NCI-H2171 (cell line): ENCODE results near the gene LGALS8.
A peak's percentile ranks its signal among the peaks of the same experiment; 100 is the strongest.

Experiments
- DNase-seq: peaks from one replicate; lab custom pipeline; 2025; lab: John Stamatoyannopoulos, UW

Gene LGALS8

DNA sequence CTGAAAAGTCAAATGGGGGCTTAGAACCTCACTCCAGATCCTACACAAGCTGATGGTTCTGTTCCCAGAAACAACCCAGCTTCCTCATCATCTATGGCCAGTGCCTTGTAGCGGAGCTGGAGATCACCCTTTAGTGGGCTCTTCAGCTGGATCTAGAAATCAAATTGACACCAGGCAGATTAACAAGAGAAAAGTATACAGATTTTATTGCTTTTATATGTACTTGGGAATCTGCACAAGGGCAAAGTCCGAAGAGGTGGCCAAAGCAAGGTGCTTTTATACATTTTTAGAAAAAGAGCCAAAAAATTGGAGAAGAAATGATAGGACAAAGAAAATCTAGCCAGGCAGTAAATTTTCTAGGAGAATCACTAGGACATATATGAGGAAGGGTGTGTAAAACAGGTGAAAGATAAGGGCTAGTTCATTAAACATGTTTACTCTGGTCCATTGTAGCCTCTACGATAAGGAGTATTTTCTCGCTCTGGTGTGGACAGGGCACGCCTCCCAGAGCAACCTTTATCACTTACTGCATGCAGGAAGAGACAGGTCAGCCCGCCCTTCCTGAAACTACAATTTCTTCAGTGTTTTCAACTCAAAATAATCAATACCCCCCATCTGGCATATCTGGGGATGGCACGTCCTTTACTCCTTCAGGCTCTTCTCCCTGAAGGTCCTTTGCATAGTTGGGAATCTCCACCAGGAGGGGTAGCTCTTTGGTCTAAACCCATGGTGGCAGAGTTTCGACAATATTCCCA, 14.0 kb upstream of the LGALS8 start:
- DNase-seq, result no peak

DNA sequence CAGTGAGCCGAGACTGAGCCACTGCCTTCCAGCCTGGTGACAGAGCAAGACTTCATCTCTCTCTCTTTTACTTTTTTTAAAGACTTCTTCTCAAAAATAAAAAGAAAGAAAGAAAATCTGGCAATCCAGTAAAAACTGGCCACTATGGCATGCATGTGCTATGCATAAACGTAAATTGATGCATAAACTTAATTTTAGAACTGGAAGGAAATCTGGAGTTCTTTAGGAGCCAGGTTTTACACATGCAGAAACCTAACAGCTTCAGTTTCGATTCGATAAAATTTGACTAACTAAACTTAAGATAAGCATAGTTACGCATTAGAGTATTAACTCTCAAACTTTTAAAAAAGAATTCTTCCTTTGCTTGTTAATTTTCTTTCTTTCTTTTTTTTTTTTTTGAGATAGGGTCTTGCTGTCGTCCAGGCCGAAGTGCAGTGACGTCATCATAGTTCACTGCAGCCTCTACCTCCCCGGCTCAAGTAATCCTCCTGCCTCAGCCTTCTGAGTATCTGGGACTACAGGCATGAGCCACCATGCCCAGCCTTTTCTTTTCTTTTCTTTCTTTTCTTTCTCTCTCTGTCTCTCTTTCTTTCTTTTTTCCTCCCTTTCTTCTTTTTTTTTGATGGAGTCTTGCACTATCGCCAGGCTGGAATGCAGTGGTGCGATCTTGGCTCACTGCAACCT, 11.9 kb upstream of the LGALS8 start:
- no peak for DNase-seq

DNA sequence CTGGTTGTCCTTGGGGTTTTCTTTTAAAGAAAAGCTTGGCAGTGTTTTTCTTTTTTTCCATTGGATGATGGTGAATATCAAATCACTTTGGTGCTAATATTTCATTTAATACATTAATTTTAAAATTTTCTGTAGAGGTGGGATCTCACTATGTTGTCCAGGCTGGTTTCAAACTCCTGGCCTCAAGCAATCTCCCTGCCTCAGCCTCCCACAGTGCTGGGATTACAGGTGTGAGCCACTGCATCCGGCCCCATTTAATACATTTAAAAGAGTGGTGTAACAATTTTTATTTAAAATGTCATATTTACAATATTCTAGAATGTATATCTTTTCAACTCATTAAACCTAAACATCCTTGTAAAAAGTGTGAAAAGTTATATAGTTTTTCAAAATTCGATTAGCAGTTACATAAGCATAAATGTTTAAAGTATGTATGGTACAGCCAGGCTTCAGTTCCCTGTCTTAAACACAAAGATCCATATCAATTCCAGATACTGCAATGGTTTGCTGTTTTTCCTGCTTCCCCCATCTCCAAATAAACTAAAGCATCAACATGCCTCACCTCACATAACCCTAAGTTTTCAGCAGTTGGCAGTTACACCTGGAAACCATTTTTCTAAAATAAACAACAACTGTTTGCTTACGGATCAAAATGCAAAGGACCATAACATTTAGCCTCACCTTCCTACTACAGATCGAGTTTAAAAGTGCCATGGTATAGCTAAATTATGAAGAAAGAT, 8.9 kb upstream of the LGALS8 start:
- peak; percentile 10 for DNase-seq

DNA sequence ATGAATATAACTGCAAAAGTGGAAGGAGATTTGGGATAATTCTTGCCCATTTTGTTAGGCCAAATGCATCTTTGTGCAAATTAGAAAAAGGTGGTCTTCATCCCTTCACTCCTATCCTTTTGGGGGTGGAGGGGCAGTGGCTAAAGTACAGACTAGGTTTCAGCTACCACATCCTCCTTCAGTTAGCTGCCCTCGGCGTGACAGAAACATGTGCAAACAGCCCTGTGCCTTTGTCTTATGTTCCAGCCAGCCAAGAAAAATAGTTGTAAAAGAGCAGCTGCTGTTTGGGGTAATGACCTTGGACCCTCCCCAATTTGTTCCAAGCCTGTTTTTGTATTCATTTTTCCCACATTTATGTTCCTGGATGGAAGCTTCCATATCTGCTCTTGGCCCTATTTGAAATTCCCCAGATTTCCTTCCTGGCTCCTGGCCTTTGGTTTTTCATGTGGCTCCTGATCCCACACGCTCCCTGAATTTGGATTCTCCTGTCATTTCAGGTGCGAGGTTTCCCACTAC, 8.3 kb upstream of the LGALS8 start:
- peak; percentile 6 for DNase-seq

DNA sequence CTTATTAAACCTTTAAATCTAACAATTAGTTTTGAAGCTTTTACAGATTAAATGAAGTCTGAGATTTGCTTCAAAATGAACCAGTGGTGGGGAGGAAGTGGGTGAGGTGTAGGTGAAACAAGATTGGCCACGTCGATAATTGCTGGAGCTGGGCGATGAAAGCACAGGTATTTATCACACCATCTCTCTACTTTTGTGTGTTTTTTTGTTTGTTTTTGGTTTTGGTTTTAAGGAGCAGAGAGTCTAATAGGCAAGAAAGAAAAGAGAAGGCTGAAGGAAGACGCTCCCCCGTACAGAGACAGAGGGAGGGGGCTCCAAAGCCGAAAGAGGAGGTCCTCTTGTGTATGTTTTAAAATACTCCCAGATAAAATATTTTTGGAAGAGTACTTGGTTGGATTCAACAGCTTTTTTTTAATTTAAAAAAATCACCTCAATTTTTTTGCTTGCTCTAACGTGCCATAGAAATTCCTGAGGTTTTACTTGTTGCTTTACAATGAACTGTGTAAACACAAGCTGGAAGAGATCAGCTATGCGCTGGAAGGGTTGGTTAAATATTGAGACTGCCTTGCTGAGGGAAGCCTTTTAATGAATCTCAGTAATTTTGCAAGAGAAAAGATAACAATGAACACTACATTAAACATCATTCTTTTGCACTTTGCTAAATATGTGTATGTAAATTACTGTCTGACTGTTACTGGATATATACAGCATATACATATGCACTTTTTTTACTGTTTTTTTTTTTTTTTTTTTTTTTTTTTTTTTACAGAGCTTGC, 6.7 kb upstream of the LGALS8 start:
- peak; percentile 6 for DNase-seq

DNA sequence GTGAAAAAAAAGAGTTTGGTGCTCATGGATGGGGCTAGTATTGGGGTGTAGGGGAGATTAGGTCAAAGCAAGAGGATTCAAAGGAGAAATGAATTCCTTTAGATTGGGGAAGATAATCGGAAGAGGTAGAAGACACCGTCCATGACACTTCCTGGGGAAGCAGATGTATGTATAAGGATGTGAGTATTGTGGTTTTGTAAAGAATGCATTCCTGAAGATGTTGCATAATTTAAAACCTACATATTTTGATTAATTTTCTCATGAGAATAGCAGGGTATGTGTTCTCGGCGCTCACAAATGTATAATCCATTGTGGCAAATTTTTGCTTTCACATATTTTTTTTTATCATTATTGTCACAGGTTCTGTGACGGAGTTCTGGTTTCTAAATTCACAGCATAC, 5.5 kb upstream of the LGALS8 start:
- DNase-seq, result no peak

DNA sequence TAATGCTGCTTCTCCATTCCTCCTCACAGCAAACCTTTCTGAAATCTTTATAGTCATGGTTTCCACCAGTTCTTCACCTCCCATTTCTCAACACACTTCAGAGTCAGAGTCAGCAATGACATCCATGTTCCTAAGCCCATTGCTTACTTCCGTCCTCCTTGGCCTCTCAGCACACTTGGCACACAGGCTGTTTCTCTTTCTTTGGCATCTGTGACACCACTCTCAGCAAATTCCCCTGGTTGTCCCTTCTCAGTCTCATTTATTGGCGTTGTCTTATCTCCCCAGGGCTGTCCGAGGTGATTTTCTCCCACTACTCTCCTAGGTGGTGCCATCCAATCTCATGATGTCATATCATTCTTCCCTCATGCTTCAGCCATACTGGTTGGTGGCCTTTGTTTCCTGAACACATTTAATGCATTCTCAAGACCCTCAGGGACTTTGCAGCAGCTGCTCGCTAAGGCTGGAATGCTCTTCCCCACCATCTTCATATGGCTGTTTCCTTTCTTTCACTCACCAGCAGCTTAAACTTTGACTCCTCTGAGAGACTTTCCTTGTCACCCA, 3.3 kb upstream of the LGALS8 start:
- DNase-seq, result no peak

DNA sequence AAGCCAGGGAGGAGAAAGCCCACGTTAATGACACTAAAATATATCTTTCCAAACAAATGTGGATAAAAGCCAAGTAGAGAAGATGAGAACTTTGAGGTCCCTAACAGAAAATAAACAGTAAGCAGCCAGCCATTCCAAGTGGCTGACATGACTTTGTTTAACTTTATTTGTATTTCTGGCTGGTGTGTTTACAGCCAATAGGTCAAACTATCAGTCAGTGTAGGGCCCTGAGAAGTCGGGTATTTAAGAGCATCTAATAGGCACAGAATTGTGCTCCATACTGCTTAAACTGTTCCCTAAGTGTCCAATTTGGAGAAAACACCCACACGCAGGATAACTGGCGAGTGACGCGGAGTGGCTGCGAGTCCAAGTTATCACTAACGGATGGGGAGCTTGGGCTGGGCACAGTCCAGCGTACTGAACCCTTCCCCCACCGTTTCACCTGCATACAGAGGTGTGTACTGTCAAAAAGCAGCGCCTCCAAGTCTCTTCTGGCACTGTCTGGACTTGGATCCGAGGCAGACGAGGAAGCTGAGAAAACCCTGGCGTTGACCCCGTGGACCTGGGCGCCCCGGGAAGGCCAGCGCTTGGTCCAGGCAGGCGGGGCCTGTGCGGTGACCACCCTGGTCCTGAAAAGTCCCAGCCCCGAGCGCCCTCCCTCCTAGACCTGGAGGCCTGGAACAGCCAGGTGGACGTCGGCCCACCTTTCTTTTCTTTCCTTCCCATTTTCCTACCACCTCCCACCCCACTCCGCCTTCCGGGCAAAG, 662 bp upstream of the LGALS8 start:
- no peak for DNase-seq

DNA sequence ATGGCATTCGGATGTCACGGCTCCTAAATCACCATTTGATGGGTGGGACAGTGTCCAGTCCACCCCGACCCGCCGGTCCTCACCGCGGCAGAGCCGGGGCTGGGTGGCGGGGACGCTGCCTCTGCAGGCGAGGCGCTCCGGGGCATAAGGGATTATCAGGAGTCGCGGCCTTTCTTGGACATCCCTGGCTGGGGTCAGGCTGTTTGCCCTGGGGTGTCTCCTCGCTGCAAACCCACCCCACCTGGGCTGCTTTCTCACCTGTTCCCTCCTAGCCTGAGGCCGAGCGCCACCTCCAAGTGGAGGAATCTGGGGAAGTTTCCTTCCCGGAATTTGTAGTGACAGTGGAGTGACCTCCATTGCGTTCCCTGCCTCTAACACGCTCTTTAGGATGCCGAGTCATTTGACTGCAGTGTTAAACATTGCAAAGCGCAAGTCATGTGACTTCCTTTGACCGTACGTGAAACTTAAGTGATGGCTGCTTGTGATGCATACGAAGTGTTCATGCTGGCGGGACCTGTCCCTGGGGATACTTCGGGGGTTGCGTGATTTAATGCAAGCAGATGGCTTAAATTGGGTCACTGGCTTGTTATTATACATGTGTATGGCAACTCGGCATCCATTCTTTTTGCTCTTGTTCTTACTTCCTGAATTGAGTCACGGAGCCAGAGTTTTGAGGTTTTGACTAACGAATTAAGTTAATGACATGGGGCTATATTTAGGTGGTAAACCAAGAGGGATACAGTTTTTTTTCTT, 536 bp downstream of the LGALS8 start:
- DNase-seq, result peak; percentile 28

DNA sequence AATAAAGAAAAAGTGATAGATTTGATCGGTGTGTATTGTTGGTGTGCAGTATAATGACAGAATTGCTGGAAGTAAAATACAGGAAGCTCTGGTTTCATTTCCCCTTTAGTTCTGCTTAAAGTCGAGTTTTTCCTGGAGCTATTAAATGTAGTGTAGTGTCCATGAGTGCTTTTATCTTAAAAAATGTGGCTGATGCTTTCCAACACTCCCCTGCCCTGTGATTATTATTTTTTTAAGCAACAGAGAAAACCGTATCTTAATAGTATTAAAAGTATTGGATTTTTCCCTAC, 1.1 kb downstream of the LGALS8 start:
- no peak for DNase-seq

DNA sequence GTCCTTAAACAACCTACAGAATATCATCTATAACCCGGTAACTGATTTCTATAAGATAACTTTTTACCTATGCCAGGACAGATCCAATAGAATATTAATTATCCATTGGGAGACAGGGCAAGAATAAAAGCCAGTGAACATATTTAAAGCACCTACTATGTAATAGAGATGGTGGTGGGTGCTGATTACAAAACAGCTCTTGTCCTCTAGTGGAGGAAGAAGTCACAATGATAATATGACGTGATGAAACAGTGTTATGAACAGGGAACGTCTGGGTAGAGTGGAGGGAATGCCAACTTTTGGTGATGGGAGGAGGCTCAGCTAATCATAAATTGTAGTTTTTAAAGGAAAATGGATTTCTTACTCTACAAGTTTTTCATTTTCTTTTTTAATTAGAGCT, 2.3 kb downstream of the LGALS8 start:
- DNase-seq, result no peak

DNA sequence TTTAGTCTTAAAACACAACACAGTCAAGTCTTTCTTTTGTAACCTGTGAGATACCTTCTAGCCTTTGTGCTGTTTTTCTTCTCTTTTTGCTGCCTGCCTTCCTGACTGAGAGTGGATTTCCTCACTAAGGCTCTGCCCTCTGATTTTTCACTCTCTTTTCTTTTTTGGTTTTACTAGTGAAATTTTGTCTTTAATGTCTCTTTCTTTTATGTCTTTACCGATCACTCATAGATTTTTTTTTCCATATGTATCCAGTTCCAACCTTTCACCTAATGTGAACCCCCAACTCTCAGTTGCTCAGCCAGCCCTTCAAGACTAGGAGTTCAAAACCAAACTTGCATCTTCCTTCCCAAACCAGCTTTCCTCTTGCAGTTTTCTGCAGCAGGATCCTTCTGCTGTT, 6.5 kb downstream of the LGALS8 start:
- DNase-seq, result no peak

DNA sequence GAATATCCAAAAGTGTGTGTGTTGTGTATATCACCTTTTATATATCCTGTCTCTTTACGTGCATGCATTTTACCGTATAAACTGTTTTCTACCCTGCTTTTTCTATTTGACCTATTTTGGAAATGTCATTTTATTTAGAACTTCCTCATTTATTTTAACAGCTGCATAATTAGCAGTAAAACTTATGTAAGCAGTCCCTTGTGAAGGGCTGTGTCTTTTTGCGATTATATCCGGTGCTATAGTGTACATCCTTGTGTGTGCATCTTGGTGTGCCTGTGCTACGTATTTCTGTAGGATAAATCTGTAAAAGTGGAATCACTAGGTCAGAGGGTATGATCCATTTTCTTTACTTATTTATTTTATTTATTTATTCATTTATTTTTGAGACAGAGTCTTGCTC, 7.2 kb downstream of the LGALS8 start:
- DNase-seq, result no peak

DNA sequence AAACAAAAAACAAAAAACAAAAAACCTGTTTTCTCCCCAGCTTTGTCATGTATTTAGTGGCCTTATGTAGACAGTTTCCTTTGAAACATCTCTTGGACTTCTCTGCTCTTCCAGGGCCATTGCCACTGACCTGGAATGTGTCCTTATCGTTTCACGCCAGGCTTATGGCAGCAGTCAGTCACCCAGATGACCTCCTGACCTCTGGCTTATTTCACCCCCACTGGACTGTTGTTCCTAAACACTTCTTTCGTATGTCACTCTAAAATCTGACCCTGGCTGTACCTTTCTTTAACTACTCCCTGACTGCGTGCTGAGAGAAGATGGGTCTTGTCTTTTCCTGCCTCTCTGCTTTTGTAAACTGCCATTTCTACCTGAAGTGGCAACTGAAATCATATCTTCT, 9.1 kb downstream of the LGALS8 start:
- no peak for DNase-seq

DNA sequence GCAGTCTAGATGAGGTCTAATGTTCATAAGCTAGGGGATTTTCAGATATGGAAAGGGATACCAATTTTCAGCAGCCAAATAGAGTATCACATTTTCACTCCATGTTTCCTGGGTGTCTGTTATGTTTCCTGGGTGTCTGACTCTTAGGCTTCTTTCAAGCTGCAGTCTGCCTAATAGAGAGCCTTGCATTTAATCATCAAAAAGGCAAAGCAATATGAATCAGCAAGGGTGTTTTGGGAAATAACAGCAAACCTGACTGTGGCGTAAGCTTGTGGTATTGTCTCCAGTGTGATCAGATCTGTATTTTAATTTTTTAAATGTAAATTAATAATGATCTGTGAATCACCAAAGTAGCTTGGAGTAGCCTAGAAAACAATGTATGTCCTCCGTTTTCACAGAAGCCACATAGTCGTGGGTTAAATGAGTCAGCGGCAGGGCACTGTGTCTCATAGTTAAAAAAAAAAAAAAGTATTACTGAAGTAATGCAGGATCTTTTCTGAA, 10.4 kb downstream of the LGALS8 start:
- no peak for DNase-seq

DNA sequence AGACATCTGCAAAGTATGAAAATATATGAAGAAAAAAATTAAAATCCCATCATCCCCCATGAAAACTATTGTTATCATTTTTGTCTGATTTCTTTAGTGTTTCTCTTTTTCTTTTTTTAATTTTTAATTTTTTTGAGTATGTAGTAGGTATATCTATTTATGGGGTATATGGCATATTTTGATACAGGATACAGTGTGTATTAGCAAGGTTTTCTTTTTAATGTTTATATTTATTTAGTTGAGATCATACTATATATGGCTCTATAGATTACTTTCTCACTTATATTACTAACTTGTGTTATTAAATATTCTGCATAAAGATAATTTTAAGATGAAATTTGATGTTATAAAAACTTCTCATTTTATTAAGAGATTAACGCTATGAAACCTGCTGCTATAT, 11.4 kb downstream of the LGALS8 start:
- no peak for DNase-seq

DNA sequence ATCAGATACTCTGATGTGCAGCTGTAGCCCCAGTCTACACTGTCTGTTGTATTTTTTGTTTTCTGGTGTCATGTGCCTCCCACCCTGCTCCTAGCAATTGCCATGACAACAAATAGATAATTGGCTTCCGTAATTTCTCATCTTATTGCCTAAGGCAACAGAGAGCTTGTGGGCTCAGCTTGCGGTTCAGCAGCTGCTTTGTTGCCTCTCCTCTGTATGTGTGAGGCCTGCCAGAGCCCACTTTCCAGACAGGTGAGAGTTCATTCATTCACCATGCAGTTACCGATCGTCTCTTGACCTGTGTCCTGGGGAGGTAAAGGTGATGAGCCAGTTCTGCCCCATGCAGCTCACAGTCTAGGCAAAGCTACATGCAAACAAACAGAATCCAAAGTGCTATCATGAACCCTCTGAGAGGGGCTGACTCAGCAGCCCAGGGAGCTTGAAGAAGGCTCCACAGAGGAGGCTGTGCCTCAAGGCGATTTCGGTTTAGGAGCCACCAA, 11.9 kb downstream of the LGALS8 start:
- DNase-seq, result peak; percentile 8

DNA sequence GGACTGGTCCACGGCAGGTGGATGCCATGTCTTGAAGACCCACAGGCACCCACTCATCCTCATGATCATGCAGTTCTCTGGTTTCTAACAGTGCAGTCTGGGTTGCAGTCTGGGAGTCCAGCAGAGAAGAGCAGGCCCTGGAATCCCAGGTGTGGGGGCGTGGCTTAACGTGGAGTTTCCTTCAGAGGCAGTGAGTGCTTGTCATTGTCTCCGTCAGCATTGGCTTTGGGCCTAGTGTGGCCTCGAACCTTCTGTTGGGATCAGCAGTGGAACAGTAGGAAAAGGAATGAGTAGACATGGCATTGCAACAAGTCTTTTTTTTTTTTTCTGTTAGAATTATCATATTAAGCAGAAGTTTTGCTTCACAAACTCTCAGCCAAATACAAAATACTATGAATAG, 12.8 kb downstream of the LGALS8 start:
- peak; percentile 21 for DNase-seq

DNA sequence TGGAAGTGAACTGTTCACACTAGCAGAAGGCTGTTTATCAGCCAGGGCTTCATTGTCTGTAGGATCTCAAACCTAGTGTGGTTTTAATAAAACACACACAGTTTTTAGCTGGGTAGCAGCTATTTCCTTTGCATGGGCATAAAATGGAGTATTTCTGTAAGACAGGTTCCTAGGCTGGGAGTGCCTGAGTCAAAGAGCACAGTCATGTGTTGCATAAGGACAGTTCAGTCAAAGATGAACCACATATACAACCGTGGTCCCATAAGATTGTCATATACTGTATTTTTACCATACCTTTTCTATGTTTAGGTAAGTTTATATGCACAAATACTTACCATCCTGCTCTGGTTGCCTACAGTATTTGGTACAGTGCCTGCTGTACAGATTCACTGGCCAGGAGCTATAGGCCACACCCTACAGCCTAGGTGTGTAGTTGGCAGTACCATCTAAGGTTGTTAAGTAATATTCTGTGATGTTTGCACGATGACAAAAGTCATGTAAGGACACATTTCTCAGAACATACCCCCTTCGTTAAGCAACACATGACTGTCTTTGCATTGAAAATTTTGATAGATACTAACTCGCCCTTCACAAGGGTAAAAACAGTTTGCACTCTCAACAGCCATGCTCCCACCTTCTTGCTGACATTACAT, 17.2 kb downstream of the LGALS8 start:
- no peak for DNase-seq

DNA sequence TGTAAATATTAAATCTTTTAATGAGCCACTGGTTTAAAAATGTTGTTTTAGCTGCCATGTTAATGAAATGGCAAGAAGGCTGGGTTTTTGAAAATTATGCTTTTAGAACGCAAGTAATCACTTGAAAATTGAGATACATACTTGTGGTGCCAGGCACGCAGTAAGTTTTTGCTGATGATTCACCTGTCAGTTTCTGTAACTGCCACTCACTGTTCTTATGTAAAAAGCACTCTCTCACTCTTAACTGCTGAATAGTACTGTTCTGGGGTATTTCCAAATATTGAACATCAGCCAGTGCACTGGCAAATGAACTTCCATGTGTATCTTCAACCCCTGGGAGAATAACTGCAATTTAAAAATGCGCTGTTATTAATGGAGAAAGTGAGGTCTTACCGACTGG, 17.9 kb downstream of the LGALS8 start:
- DNase-seq, result no peak
